Fibroblast of upper back skin (primary cell): ENCODE measurements around the gene BPIFB3.
"Not testable (repeated sequence)": the region's sequence is repeated elsewhere in the genome, so short reads cannot be mapped to it uniquely, and the experiment has no call there.

Experiments used
- DNase-seq: peaks from one replicate; pipeline ENCODE4 v3.0.0-alpha.2; 2013

The BPIFB3 gene

DNA sequence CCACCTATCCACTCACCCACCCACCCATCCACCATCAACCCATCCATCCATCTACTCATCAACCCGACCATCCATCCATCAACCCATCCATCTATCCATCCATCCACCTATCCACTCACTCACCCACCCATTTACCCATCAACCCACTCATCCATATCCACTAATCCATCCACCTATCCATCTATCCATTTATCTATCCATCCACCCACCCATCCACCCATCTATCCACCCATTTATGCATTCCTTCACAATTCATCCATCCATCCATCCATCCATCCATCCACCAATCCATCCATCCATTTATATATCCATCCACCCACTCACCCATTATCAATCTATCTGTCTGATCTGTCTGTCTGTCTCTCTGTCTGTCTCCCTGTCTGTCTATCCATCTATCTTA is 39.9 kb downstream of the BPIFB3 start:
- no peak for DNase-seq

DNA sequence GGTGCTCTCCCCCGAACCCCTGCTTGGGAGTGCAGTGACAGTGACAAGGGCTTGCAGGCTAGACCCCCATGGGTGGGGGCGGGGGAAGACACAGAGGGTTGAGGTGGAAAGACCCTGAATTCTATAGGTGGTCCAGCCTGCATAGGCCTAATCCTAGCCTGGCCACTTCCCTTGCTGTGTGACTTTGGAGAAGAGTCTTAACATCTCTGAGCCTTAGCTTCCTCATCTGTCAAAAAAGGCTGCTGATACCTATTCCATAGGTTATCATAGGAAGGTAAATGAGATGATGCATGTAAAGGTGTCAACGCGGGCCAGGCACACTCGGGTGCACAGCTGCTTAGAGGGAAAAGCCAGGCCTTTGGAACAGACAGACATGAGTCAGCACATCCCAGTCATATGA is 41.5 kb downstream of the BPIFB3 start:
- no peak for DNase-seq

DNA sequence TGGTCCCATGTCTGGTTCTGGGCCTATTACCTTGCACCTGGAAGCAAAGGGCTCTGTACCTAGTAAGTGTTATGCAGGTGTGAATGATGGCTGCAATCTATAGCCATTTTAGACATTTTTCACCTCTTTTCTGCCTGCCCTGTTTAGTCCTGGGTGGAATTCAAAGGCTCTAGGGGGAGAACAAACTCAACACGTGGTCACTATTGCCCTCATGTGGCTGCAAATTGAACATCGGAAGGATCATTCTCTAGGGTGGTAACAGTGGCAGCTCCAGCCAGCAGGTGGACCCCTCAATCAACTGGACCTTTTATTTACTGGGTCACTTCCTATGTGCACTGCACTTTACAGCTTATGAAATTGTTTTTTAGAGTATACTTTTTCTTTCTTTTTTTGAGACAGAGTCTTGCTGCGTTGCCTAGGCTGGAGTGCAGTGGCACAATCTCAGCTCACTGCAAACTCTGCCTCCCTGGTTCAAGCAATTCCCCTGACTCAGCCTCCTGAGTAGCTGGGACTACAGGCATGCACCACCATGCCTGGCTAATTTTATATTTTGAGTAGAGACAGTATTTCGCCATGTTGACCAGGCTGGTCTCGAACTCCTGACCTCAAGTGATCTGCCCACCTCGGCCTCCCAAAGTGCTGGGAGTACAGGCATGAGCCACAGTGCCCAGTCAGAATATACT is 42.3 kb downstream of the BPIFB3 start:
- DNase-seq, result peak; percentile 41

DNA sequence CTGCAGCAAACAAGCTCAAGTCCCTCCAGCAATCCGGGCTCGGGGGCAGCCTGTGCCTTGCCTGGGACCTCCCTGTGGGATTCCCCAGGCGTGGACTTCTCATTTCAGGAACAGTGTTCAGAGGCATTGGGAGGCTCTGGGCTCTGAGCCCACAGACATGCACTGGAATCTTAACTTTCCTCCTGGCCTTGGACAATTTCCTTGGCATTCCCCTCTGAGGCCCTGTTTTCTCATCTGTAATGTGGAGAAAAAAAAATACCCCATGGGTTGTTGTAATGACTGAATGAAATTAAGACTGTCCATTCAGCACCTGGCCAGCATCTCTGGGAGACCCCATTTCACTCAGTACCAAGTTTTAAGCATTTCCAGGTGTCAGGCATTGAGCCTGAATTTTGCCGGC is 43.3 kb downstream of the BPIFB3 start:
- no peak for DNase-seq

DNA sequence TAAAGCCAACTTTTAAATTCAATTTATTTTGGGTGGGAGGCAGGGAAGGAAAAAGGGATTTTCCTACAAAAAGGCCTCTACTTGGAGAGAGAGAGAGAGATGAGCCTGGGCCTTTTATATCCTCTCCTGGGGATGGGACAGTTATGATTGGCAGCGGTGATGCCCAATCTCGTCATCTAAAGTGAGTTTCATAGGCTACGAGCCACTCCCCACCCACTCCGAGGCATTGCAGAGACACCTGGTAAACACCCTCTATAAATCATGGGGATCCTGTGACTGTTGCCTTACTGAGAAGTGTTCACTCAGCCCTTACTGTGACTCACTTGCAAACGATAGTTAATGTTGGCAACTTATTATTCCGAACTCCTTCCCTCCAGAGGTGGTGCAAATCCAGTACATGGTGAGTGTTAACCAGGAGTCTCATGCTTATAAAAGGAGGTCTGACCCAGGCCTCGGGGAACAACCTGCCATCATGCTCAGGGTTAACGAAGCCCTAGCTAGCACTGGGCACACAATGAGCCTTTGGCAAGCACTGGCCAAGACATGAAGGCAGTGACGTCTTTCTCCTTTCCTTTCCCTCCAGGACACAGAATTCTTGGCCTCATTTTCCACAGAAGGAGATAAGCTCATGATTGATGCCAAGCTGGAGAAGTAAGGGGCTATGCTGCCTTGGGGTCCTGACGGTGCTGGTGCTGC is 46.3 kb downstream of the BPIFB3 start:
- DNase-seq, result no peak

DNA sequence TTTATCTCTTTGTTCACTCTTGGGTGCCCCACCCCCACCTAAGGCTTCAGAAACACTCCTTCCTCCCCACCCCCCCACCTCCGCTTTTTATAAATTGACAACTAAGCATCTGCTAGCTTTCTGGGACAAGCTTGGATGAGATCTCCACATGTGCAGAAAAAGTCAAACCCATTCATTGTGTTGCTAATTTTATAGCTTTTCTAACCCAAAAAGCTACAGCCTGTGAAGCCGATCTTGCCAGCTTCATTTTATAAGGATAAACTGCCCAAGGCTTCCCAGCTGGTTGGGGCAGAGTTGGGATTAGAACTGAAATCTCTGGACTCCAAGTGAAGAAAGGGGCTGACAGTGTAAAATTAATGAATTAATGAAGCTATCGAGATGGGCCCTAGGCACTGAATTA is 49.9 kb downstream of the BPIFB3 start:
- no peak for DNase-seq

DNA sequence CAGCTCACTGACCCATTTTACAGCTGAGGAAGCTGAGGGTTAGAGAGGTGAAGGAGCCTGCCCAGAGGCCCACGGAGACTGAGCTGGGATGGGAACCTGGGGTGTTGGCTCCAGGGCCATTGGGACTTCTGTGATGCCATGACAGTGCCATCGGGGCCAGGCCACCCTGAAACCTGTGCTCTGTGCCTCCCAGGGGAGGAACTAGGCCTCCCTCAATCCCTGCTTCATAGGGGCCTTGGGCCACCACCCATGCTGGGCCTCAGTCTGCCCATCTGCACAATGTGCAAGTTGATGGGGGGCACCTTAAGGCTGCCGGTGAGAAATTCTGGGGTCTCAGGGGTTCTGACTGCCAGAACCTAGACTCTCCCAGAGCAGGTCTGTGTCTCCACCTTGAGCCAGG is 50.6 kb downstream of the BPIFB3 start:
- DNase-seq, result no peak

DNA sequence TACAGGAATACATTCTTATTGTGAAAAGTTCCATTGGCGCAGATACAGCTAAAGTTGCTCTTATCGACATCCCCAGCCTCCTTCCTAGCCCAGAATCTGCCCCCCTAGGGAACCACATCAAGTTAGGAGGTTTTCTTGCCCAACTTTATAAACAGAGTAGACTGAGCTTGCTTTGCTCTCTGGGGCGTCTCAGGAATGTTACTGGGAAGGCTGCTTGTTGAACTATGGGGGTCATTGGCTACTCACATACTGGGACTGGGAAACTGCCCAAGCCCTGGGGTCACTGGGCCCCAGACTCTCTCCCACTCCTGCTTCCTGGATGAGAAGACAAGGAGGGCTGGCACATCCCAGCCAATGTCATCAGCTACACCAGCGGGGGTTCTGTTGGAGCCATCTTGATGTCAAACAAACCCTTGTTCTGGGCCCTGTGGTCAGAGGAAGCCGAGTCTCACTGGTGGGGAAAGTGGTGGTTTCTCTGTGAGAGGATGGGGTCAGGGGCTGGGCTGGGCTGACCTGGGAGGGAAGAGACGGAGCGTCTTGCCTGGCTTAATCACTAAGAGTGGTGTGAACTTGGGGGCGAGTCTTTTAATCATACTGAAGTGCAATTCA is 51.7 kb downstream of the BPIFB3 start:
- no peak for DNase-seq

DNA sequence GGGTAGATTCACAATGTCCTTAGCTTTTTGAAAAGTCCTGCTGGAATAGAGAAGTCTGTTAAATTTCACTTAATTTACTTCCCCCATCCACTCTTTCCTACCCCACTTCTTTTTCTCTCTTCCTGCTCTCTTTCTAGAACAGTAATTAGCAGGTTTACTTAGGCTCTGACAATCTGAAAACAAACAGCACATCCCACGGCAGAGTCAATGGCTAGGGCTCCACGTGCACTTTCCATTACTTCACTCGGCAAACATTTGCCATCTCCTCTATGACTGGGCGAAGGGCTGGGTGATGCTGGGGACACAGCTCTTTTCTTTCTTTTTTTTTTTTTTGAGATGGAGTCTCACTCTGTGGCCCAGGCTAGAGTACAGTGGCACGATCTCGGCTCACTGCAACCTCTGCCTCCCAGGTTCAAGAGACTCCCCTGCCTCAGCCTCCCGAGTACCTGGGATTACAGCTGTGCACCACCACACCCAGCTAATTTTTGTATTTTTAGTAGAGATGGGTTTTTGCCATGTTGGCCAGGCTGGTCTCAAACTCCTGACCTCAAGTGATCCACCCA is 52.4 kb downstream of the BPIFB3 start:
- DNase-seq, result not testable (repeated sequence)

DNA sequence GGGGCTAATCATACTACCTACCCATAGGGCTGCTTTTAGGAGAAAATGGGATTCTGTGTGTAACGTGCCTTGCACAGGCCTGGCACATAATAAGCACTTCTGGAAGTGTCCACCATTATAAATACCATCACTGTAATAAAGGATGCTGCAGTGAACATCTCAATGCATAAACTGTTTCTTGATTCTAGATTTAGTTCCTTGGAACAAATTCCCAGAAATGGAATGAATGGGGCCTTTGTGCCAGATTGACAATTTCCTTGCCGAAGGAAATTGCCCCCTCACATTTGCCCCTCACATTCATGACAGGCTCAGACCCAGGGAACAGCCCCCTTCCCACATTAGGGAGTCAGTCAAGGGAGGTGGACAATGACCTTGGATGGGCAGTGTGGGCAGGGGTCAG is 55.0 kb downstream of the BPIFB3 start:
- DNase-seq, result no peak

DNA sequence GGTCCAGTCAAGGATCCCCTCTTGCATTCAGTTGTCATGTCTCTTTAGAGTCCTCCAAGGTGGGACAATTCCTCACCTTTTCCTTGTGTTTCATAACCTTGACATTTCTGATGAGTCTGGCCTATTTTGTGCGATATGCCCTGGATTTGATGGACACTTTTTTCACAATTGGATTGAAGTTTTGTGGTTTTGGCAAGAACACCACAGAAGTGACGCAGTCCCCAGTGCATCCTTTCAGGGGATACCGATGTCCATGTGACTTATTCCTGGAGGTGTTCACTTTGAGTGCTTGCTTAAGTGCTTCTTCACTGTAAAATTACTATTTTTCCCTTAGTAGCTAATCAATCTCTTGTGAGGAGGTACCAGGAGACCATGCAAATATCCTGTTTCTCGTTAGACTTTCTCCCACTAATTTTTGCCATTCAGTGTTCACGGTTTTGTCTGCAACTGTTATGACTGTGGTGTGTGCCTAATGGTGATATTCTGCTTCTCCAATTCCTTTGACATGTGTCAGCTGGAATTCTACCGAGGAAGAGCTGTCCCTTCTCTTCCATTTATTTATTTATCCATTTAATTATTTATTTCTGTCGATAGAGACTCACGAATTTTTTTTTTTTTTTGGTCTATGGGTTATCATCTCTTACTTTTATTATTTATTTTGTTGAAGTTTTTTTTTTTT is 56.6 kb downstream of the BPIFB3 start:
- DNase-seq, result no peak

DNA sequence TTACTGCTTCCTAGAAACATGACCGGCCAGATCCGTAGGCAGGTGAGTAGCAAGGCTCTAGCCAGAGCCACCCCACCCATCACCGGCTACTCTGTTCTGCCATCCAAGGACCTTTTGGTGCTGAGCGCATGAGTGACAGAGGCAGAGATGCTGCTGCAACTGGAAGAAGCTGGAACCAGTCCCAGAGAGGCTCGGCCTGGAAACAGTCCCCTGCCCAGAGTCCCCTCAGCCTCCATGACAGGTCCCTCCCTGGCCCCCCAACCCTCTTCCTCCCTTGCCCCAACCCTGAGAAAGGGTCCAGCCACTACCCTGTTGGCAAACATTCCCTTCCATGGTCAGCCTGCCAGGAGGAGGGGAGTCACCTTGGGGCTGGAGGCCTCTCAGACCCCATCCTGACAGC is 57.6 kb downstream of the BPIFB3 start:
- no peak for DNase-seq

DNA sequence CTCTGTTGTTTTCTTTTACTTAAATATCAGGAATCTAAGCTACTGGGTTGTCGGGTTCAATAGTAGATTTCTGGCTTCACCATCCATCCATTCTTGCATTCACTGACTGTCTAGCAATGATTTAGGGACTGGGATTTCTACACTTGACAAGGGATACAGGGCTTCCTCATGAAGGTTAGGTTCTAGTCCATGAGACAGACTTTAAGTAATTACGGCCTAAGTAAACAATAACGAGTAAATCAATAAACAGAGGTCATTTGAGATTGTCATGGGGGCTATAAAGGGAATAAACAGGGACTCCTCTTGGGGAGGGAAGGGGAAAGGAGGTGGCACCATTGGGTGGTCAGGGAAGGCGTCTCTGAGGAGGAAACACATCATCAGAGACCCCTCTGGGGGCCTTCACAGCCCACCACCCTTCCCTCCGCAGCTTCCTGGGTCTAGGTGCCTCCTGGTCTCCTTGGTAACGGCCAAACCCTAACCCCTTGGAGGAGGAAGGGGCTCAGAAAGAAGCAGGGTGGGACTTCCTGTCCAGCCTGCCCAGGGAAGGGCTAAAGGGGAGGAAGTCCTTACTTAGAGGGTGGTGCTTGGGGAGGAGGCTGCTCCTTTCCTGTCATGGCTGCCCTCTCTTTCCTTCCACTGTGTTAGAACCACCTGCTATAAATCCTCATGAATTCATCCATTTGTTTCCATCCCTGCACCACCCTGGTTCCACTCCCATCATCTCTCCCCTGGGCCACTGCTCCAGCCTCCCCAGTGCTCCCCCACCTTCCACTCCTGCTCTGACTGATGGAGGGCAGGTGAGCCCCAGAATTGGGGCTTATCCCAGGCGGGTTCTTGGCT is 59.1 kb downstream of the BPIFB3 start:
- no peak for DNase-seq

DNA sequence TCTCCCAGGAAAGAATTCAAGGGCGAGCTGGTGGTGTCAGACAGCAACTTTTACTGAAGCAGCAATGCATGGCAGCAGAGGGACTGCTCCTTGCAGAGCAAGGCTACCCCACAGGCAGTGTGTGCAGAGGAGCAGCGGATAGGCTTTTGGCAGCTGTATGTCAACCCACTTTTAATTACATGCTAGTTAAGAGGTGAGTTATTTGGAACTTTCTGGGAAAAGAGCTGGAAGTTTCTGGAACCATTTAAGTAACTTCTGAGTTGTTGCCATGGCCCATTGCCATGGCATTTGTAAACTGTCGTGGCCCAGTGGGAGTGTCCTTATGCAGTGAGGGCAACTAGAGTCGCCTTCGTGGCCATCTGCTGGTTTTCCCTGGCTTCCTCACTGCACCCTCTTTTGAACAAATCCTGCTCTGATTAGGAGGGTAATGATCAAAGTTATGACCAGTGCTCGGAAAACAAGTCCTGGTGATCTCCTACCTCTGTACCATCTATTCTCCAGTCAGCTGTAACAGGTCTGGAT is 59.7 kb downstream of the BPIFB3 start:
- no peak for DNase-seq

DNA sequence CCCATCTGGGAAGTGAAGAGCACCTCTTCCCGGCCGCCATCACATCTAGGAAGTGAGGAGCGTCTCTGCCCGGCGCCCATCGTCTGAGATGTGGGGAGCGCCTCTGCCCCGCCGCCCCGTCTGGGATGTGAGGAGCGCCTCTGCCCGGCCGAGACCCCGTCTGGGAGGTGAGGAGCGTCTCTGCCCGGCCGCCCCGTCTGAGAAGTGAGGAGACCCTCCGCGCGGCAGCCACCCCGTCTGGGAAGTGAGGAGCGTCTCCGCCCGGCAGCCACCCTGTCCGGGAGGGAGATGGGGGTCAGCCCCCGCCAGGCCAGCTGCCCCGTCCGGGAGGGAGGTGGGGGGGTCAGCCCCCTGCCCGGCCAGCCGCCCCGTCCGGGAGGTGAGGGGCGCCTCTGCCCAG is 61.8 kb downstream of the BPIFB3 start:
- not testable (repeated sequence) for DNase-seq

DNA sequence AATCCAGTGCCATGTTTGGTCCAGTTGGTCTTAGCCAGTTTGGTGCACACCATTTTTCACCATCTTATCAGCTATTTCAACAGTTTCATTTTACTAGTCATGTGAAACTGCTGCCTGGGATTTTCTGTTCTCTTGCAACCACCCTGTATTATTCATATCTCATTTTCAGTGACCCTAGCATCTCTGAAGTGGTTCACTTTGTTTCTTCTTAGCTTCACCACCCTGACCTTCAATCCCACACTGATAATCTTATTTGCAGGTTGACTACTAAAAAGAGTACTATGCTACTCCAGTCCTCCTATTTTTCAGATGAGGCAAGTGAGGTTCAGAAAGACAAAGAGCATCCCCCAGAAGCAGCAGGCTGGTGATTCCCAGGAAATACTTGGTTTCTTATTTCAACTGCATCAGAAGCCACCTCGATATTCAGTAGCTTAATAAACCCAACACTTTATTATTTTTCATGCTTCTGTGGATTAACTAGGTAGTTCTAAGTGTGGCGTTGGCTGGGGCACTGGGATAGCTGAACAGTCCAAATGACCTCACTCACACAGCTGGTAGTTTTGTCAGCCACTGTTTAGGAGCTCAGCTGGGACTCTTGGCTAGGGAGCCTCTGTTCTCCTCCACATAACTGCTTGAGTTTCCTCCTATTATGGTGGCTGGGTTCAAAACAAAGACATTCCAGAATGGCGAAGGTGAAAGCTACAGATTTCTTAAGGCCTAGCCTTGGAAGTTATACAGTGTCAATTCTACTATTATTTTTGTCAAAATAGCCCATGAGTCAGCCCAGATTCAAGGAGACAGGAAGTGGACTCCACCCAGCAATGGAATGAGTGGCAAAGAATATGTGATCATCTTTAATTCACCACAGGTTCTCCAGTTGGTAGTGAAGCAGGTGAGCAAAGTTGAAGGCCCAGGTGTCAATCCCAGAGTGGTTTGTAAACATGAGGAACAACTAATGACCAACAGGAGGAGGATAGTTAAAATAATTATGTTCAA is 66.3 kb downstream of the BPIFB3 start:
- DNase-seq, result no peak

DNA sequence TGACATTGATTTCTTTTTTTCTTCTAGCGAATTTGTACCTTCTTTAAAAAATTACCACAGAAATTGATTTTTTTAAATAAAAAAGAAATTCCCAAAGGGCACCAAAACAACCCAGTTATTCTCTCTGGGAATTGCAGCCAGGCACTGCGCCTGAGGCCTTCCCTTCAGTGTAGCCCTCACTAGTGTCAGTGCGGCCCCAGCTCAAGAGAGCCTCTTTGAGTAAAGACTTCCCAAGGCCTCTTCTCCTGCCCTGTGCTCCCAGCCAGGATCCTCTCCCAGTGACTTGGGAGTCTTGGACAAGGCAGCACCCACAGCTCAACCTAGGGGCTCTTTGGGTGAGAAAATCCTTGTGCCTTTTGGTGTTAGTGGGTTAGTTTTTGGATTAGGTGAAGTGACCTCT is 67.2 kb downstream of the BPIFB3 start:
- DNase-seq, result no peak

DNA sequence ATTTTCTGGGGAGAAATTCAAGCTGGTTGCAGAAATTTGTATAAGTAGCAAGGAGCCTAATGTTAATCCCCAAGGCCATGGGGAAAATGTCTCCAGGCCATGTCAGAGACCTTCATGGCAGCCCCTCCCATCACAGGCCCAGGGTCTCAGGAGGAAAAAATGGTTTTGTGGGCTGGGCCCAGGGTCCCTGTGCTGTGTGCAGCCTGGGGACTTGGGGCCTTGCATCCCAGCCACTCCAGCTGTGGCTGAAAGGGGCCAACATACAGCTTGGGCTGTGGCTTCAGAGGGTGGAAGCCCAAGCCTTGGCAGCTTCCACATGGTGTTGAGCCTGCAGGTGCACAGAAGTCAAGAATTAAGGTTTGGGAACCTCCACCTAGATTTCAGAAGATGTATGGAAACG is 68.6 kb downstream of the BPIFB3 start:
- DNase-seq, result not testable (repeated sequence)
